Breast epithelium (tissue), 4 donors: Measurements from ENCODE around the gene NCAPG2. TPM values are rescaled to one million over a fixed set of nuclear protein-coding genes. Genes with fewer than 3 reads are reported as not detected.

Experiments
- DNase-seq, 2 donors: peaks; one replicate each; pipeline ENCODE4 v3.0.0-alpha.2; 2019; ENCODE audit warnings: low spot score in 2 of 2
- H3K27ac ChIP-seq, 2 donors: fragments of 200-600 bp; sonication (generic) in 1 of 2; one replicate each; pipeline ENCODE4 v1.5.1; 2016 to 2019; ENCODE audit warnings: mild to moderate bottlenecking in 1 of 2
- H3K27me3 ChIP-seq, 2 donors: fragments of 200-600 bp; sonication (generic) in 1 of 2; one replicate each; pipeline versions ENCODE4 v1.5.1 to v1.6.0; 2017 to 2019; ENCODE audit warnings: control low read depth in 1 of 2, mild to moderate bottlenecking in 1 of 2
- H3K36me3 ChIP-seq: fragments of 200-600 bp; one replicate; pipeline ENCODE4 v1.5.1; 2019
- H3K4me1 ChIP-seq, 2 donors: fragments of 200-600 bp; sonication (generic); one replicate each; pipeline ENCODE4 v1.5.1; 2016 to 2019; ENCODE audit warnings: control low read depth in 1 of 2
- H3K4me3 ChIP-seq, 3 donors: fragments of 200-600 bp; sonication (generic); 1 replicate in 2 of 3; 2 replicates in 1 of 3; pipeline ENCODE4 v1.5.1; 2016 to 2019; ENCODE audit warnings: mild to moderate bottlenecking in 3 of 3, moderate library complexity in 2 of 3
- H3K9me3 ChIP-seq, 2 donors: fragments of 200-600 bp; sonication (generic) in 1 of 2; one replicate each; pipeline ENCODE4 v1.5.1; 2016 to 2019; ENCODE audit warnings: control low read depth in 1 of 2
- POLR2A ChIP-seq: fragments of 450-650 bp; IDR thresholded peaks from one replicate; pipeline ENCODE4 v1.6.1; 2016; ENCODE audit warnings: antibody characterized with exemption, mild to moderate bottlenecking, moderate library complexity
- POLR2AphosphoS5 ChIP-seq, 3 donors: sonication (generic); formaldehyde crosslinking; IDR thresholded peaks; one replicate each; pipeline ENCODE4 v1.6.1; 2017; ENCODE audit warnings: antibody characterized with exemption in 3 of 3
- intact Hi-C: fragments of 100-400 bp; cut with DNase I; formaldehyde crosslinking; loops from one replicate; pipeline ENCODE4 v1.15.1; 2023; ENCODE audit warnings: low total_unique reads
- total RNA-seq, 3 donors: library from RNA; depleted of rRNA; stranded (reverse); fragments of >200 nt; gene quantifications; one replicate each; pipeline ENCODE4 v1.1.0, GENCODE V29; 2016
- TF ChIP-seq, protein P1 (sequence below), 3 donors: fragments of 450-650 bp; IDR thresholded peaks; one replicate each; pipeline ENCODE4 v1.5.1; 2016 to 2017; ENCODE audit warnings: antibody characterized with exemption in 3 of 3, mild to moderate bottlenecking in 3 of 3, moderate library complexity in 3 of 3

NCAPG2 gene
- total RNA-seq, 3 donors from 2014 or later, result 9.8 to 12.5 (median 10.4) TPM

DNA sequence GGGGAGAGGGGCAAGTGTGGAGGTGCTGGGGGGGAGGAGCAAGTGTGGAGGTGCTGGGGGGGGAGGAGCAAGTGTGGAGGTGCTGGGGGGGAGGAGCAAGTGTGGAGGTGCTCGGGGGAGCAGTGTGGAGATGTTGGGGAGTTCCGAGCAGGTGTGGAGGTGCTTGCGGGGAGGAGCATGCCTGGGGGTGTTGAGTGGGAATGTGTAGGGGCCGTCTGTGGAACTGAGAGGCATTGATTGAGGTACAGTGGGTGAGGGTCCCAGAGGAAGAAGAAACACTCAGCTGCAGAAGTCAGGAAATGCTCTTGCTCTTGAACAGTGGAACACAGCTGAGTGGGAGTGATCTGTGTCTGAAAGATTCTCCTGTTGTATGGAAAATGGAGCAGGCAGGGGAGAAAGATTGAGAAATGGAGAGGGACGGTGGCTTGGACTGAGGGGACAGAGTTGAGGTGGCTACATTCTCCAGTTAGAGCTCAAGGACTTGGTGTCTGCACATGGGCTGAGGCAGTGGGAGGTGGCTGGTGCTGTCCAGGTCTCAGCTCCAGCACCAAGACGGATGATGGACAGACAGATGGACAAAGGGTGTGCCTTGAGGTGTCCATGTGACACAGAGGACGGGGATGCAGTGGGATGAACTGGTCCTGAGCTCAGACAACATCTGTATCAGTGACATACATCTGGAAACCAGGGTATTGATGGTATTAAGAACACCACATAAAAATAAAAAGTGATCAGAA, 25.2 kb upstream of the NCAPG2 start:
- DNase-seq, result no peak
- Histone ChIP-seq H3K4me3 (no peak overlapping the region), H3K27me3 (no peaks in the 10 kb centered on the region), H3K27ac (no peak overlapping the region), H3K36me3 (no peaks in the 10 kb centered on the region), H3K4me1 (no peaks in the 10 kb centered on the region), H3K9me3 (no peaks in the 10 kb centered on the region)
- no peak for TF ChIP-seq POLR2A
- TF ChIP-seq, protein P1, sequence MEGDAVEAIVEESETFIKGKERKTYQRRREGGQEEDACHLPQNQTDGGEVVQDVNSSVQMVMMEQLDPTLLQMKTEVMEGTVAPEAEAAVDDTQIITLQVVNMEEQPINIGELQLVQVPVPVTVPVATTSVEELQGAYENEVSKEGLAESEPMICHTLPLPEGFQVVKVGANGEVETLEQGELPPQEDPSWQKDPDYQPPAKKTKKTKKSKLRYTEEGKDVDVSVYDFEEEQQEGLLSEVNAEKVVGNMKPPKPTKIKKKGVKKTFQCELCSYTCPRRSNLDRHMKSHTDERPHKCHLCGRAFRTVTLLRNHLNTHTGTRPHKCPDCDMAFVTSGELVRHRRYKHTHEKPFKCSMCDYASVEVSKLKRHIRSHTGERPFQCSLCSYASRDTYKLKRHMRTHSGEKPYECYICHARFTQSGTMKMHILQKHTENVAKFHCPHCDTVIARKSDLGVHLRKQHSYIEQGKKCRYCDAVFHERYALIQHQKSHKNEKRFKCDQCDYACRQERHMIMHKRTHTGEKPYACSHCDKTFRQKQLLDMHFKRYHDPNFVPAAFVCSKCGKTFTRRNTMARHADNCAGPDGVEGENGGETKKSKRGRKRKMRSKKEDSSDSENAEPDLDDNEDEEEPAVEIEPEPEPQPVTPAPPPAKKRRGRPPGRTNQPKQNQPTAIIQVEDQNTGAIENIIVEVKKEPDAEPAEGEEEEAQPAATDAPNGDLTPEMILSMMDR (IDR thresholded peaks at IDR 0.05), result no peak
- TF ChIP-seq POLR2AphosphoS5 (IDR thresholded peaks at IDR 0.05), result no peak
- intact Hi-C loops, result no loop called here

DNA sequence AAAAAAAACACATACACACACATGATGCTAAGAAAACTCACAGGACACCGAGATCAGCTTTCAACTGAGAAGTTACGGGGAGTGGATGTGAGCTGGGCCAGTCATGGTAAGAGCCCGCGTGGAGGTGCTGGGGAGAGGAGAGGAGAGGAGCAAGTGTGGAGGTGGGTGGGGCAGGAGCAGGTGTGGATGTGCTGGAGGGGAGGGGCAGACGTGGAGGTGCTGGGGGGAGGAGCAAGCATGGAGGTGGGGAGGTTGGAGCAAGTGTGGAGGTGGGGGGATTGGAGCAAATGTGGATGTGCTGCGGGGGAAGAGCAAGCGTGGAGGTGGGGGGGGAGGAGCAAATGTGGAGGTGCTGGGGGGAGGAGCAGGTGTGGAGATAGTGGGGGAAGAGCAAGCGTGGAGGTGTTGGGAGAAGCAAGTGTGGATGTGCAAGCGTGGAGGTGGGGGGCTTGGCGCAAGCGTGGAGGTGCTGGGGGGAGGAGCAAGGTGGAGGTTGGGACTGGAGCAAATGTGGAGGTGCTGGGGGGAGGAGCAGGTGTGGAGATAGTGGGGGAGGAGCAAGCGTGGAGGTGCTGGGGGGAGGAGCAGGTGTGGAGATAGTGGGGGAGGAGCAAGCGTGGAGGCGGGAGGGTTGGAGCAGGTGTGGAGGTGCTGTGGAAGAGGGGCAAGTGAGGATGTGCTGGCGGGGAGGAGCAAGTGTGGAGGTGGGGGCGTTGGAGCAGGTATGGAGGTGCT, 24.5 kb upstream of the NCAPG2 start:
- H3K27ac ChIP-seq, result no peak overlapping the region
- no peak overlapping the region for H3K4me3 ChIP-seq
- H3K9me3 ChIP-seq, result no peaks in the 10 kb centered on the region
- H3K27me3 ChIP-seq, result no peaks in the 10 kb centered on the region
- H3K36me3 ChIP-seq, result no peaks in the 10 kb centered on the region
- TF ChIP-seq POLR2A (no peak), POLR2AphosphoS5 (IDR thresholded peaks at IDR 0.05) (no peak)
- TF ChIP-seq, protein P1 (IDR thresholded peaks at IDR 0.05), result no peak
- no peak for DNase-seq
- intact Hi-C loops, result no loop called here
- no peaks in the 10 kb centered on the region for H3K4me1 ChIP-seq

DNA sequence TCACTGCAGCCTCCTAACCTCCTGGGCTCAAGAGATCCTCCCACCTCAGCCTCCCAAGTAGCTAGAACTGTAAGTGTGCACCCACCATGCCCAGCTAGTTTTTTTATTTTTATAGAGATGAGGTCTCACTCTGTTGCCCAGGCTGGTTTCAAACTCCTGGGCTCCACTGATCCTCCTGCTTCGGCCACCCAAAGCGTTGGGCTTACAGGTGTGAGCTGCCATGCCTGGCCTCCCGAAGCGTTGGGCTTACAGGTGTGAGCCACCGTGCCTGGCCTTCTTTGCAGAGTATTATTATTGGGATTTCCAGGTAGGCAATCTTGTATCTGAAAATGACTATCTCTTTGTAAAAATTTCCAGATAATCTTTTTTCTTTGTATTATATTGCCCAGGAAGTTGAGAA, 23.1 kb upstream of the NCAPG2 start:
- Histone ChIP-seq H3K27ac (no peak overlapping the region), H3K4me3 (no peak overlapping the region), H3K27me3 (no peaks in the 10 kb centered on the region), H3K4me1 (no peaks in the 10 kb centered on the region), H3K36me3 (no peaks in the 10 kb centered on the region), H3K9me3 (no peaks in the 10 kb centered on the region)
- TF ChIP-seq, protein P1 (IDR thresholded peaks at IDR 0.05), result no peak
- TF ChIP-seq POLR2AphosphoS5 (IDR thresholded peaks at IDR 0.05), result no peak
- TF ChIP-seq POLR2A, result no peak
- DNase-seq, result no peak
- intact Hi-C loops, result no loop called here

DNA sequence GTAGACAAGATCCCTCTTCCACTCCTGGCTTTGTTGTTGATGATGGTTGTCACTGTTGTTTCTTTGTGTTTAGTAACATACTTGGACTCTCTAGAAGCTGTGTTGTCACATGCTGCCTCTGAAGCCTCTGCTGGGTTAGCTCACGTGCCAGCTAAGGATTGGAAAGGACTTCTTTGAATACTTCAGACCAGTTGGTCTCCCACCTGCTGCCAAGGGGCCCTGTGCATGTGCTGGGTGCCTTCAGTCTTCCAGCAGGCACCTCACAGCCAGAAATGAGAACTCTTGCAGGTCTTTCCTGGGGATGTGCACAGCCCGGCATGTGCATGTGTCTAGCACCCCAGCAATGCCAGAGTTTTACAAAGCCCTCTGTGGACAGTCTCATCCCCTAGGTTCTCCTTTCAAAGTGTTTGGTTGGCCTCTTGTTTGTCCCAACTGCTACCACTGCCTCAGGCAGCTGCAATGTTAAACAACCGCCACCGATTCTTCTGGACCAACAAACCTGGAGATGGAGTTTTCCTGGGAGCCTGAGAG, 21.7 kb upstream of the NCAPG2 start:
- Histone ChIP-seq H3K27me3 (no peaks in the 10 kb centered on the region), H3K4me1 (no peaks in the 10 kb centered on the region), H3K4me3 (no peak overlapping the region), H3K9me3 (no peaks in the 10 kb centered on the region), H3K27ac (no peak overlapping the region), H3K36me3 (no peaks in the 10 kb centered on the region)
- no peak for DNase-seq
- TF ChIP-seq POLR2AphosphoS5 (IDR thresholded peaks at IDR 0.05) (no peak), POLR2A (no peak)
- TF ChIP-seq, protein P1 (IDR thresholded peaks at IDR 0.05), result no peak
- intact Hi-C loops, result no loop called here

DNA sequence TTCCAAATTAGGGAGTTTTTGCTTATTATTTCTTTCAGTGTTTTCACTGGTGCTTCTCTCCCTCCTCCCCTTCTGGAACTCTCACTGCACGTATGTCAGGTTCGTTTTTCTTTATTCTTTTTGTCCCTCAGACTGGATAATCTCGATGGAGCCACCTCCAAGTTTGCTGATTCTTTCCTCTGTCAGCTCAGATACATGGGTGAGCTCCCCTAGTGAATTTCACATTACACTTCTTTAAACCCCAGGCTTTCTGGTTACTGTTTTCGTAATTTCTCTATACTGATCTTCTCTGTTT, 20.8 kb upstream of the NCAPG2 start:
- no peaks in the 10 kb centered on the region for H3K36me3 ChIP-seq
- H3K27me3 ChIP-seq, result no peaks in the 10 kb centered on the region
- TF ChIP-seq POLR2A, result no peak
- no peak for TF ChIP-seq POLR2AphosphoS5 (IDR thresholded peaks at IDR 0.05)
- TF ChIP-seq, protein P1 (IDR thresholded peaks at IDR 0.05), result no peak
- no peak overlapping the region for H3K27ac ChIP-seq
- H3K4me3 ChIP-seq, result no peak overlapping the region
- DNase-seq, result no peak
- intact Hi-C loops, result no loop called here
- no peaks in the 10 kb centered on the region for H3K4me1 ChIP-seq
- H3K9me3 ChIP-seq, result no peaks in the 10 kb centered on the region
